Measurements from ENCODE around the gene RAB4A. TPM values are rescaled to one million over a fixed set of nuclear protein-coding genes. Genes with fewer than 3 reads are reported as not detected.
A peak's percentile ranks its signal among the peaks of the same experiment; 100 is the strongest.

The RAB4A gene
- total and polyA plus RNA-seq, 2 of the 13 experiments (the other 11 are each of a cell fraction or from before 2014, with no cell fraction given), result 56.0 to 80.1 TPM

DNA sequence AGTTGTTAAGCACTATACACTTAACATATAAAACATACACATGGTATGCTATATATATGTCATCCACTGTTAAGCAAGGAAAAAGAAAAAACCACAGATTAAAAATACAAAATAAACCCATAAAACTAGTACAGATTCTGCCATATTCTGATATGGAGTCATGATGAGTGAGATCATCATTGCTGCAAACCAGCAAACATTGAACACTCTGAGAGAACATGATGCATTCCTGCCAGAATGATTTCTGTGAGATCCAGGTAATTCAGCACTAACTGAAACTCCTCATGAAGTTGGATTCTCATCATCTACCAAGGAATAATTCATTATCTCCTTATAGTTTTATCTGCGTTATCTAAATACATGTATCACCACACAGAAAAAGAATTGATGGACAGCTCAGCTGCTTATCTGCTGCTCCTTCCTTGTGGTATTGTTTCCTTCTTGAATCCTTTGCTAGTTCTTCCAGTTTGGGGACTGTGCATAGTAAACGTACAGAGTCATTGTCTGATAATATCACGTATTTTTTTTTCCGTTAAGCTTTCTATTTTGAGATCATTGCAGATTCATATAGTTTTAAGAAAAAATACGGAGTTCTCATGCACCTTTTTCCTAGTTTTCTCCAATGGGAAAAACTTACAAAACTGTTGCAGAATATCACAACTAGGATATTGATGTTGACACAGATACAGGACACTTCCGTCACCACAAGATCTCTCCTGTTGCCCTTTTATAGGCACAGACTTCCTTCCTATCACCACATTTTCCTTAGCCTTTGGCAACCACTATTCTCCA lies 9.3 kb downstream of the RAB4A start:
- FAIRE-seq, result no peak
- no TSS peak for BruUV-seq (replicated peaks)
- H3K4me2 ChIP-seq (ENCODE audit: low read depth, low read length), result no peak overlapping the region
- CTCF ChIA-PET (ENCODE audit: low intra/inter-chr PET ratio, low total read pairs), result no interaction called here
- H3K4me1 ChIP-seq (ENCODE audit: insufficient read depth, low read length), result peaks cover 96% of the 10 kb centered on the region
- intact Hi-C loops (cut with micrococcal nuclease; ENCODE audit: unreplicated experiment) (no loop called here), in situ Hi-C loops (cut with HindIII; ENCODE audit: extremely low pct_ligation_motif_present, low pct_unique_long_range_greater_than_20kb) (no loop called here)
- peaks cover 0 to 10% of the 10 kb centered on the region in 2 experiments; a peak in 2 of 5 replicates for H3K36me3 ChIP-seq (replicated peaks in 1 of 2; ENCODE audit: control insufficient read depth in 1 of 2, insufficient read depth in 2 of 2, low read length in 2 of 2)
- no peak overlapping the region for H3K4me3 ChIP-seq (replicated peaks in 1 of 3; ENCODE audit: insufficient read depth in 1 of 3, low read depth in 2 of 3, low read length in 3 of 3)
- H2AFZ ChIP-seq (ENCODE audit: low read length), result no peak overlapping the region
- H3K79me2 ChIP-seq (ENCODE audit: insufficient read depth, low read length), result peaks cover 98% of the 10 kb centered on the region
- WGBS (ENCODE audit: low lambda C conversion rate), result 95% methylated on average over 6 of the region's 6 CpGs
- TF ChIP-seq, protein P1, sequence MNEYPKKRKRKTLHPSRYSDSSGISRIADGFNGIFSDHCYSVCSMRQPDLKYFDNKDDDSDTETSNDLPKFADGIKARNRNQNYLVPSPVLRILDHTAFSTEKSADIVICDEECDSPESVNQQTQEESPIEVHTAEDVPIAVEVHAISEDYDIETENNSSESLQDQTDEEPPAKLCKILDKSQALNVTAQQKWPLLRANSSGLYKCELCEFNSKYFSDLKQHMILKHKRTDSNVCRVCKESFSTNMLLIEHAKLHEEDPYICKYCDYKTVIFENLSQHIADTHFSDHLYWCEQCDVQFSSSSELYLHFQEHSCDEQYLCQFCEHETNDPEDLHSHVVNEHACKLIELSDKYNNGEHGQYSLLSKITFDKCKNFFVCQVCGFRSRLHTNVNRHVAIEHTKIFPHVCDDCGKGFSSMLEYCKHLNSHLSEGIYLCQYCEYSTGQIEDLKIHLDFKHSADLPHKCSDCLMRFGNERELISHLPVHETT (CRISPR knock-in tag; conservative IDR thresholded peaks at IDR 0.05), result no peak
- TF ChIP-seq SOX13 (IDR thresholded peaks at IDR 0.05) (no peak), SOX13 (CRISPR knock-in tag; conservative IDR thresholded peaks at IDR 0.05 in 1 of 2, IDR thresholded peaks at IDR 0.05 in 1 of 2) (no peak), CBX2 (IDR thresholded peaks at IDR 0.05; ENCODE audit: low read depth, low read length) (no peak), CBX2 (CRISPR knock-in tag; IDR thresholded peaks at IDR 0.05; ENCODE audit: low read depth) (no peak), SMYD3 (CRISPR knock-in tag; IDR thresholded peaks at IDR 0.05) (no peak), FOXA3 (CRISPR knock-in tag; IDR thresholded peaks at IDR 0.05) (no peak)
- H4K20me1 ChIP-seq (ENCODE audit: insufficient read depth, low read length), result peaks cover 60% of the 10 kb centered on the region
- DNase-seq (ENCODE audit: low spot score), result no peak
- H3K27me3 ChIP-seq (ENCODE audit: control insufficient read depth in 1 of 2, insufficient read depth in 2 of 2, low read length in 2 of 2), result no peaks in the 10 kb centered on the region
- no peak overlapping the region for H3K9ac ChIP-seq (ENCODE audit: insufficient read depth, low read depth, low read length)
- no peaks in the 10 kb centered on the region for H3K9me3 ChIP-seq (ENCODE audit: low read length)
- POLR2A ChIA-PET, result no interaction called here
- no peak overlapping the region for H3K27ac ChIP-seq (ENCODE audit: extremely low read length, insufficient read depth, low read length)
- no peak for ATAC-seq

- H3K4me2 ChIP-seq (ENCODE audit: low read depth, low read length), result no peak overlapping the region
- no peak for ATAC-seq
- intact Hi-C loops (cut with micrococcal nuclease; ENCODE audit: unreplicated experiment) (no loop called here), in situ Hi-C loops (cut with HindIII; ENCODE audit: extremely low pct_ligation_motif_present, low pct_unique_long_range_greater_than_20kb) (no loop called here)
- peaks cover 95% of the 10 kb centered on the region for H3K4me1 ChIP-seq (ENCODE audit: insufficient read depth, low read length)
- peaks cover 63% of the 10 kb centered on the region for H4K20me1 ChIP-seq (ENCODE audit: insufficient read depth, low read length)
- no peak overlapping the region for H2AFZ ChIP-seq (ENCODE audit: low read length)
- H3K27me3 ChIP-seq (ENCODE audit: control insufficient read depth in 1 of 2, insufficient read depth in 2 of 2, low read length in 2 of 2), result no peaks in the 10 kb centered on the region
- no peak for FAIRE-seq
- no peak overlapping the region for H3K9ac ChIP-seq (ENCODE audit: insufficient read depth, low read depth, low read length)
- no peak for DNase-seq (ENCODE audit: low spot score)
- WGBS (ENCODE audit: low lambda C conversion rate), result 90% methylated on average over 3 of the region's 3 CpGs
- POLR2A ChIA-PET, result no interaction called here
- peaks cover 98% of the 10 kb centered on the region for H3K79me2 ChIP-seq (ENCODE audit: insufficient read depth, low read length)
- H3K27ac ChIP-seq (ENCODE audit: extremely low read length, insufficient read depth, low read length), result no peak overlapping the region
- no peak overlapping the region for H3K4me3 ChIP-seq (replicated peaks in 1 of 3; ENCODE audit: insufficient read depth in 1 of 3, low read depth in 2 of 3, low read length in 3 of 3)
- peaks cover 0 to 10% of the 10 kb centered on the region in 2 experiments; a peak in 2 of 5 replicates for H3K36me3 ChIP-seq (replicated peaks in 1 of 2; ENCODE audit: control insufficient read depth in 1 of 2, insufficient read depth in 2 of 2, low read length in 2 of 2)
- no peaks in the 10 kb centered on the region for H3K9me3 ChIP-seq (ENCODE audit: low read length)
- CTCF ChIA-PET (ENCODE audit: low intra/inter-chr PET ratio, low total read pairs), result no interaction called here
- TSS peak; percentile 3 for BruUV-seq (replicated peaks)
- TF ChIP-seq MLX (CRISPR knock-in tag; IDR thresholded peaks at IDR 0.05) (no peak), ONECUT2 (CRISPR knock-in tag; IDR thresholded peaks at IDR 0.05) (no peak), MYNN (CRISPR knock-in tag; IDR thresholded peaks at IDR 0.05; ENCODE audit: low read depth) (no peak), ZFP90 (CRISPR knock-in tag; IDR thresholded peaks at IDR 0.05; ENCODE audit: borderline replicate concordance) (no peak), SIN3B (IDR thresholded peaks at IDR 0.05; ENCODE audit: low read length) (no peak), NCOR1 (IDR thresholded peaks at IDR 0.05; ENCODE audit: borderline replicate concordance, low read length) (no peak), SAP130 (CRISPR knock-in tag; IDR thresholded peaks at IDR 0.05; ENCODE audit: low read depth) (no peak), NFYB (CRISPR knock-in tag; IDR thresholded peaks at IDR 0.05) (no peak), SALL2 (CRISPR knock-in tag; IDR thresholded peaks at IDR 0.05) (no peak), ZNF20 (CRISPR knock-in tag; IDR thresholded peaks at IDR 0.05) (no peak), SMAD3 (CRISPR knock-in tag; IDR thresholded peaks at IDR 0.05) (no peak), ZNF382 (CRISPR knock-in tag; IDR thresholded peaks at IDR 0.05; ENCODE audit: borderline replicate concordance) (no peak), RFXANK (CRISPR knock-in tag; IDR thresholded peaks at IDR 0.05) (no peak)
These were observed 10.0 kb downstream of the RAB4A start for GRCh38 chr1:229280921-229281320.

Measured in HepG2 (cell line).